IMR-90 (cell line): Measurements from ENCODE around the gene PRDM10. TPM values are rescaled to one million over a fixed set of nuclear protein-coding genes. Genes with fewer than 3 reads are reported as not detected.

Experiments
- ATAC-seq: fragments of 200-7000 bp; cut with Tn5 transposase; 2 replicates; pipeline ENCODE4 v1.9.1; 2020; ENCODE audit warnings: low read depth, mild to moderate bottlenecking, moderate library complexity
- BruUV-seq: library from RNA; stranded (reverse); fragments of 400-500 nt; replicated peaks from 2 replicates; lab custom pipeline; 2021; lab: Mats Ljungman, UMichigan
- CTCF ChIA-PET: fragments of 300-600 bp; formaldehyde crosslinking; extraction: SDS; loops from one replicate; lab custom pipeline; 2021; ENCODE audit warnings: antibody characterized with exemption; lab: Yijun Ruan, JAX
- POLR2A ChIA-PET: fragments of 300-600 bp; sonication (Branson Sonifier 250); formaldehyde crosslinking; loops from one replicate; lab custom pipeline; 2022; ENCODE audit warnings: antibody characterized with exemption; ENCODE audit not compliant: unreplicated experiment; lab: Charles Lee
- DNase-seq: peaks from one replicate; pipeline ENCODE4 v3.0.0; 2013
- H2AFZ ChIP-seq: replicated peaks from 2 replicates; pipeline ENCODE3; 2013; ENCODE audit warnings: low read length, mild to moderate bottlenecking; ENCODE audit not compliant: poor library complexity
- H2AK5ac ChIP-seq: 2 replicates; pipeline ENCODE4 v1.6.1; 2013; ENCODE audit warnings: low read depth, low read length, inconsistent platforms
- H2AK9ac ChIP-seq: replicated peaks from 2 replicates; pipeline ENCODE3; 2013; ENCODE audit warnings: mild to moderate bottlenecking, low read depth, low read length, moderate library complexity; ENCODE audit not compliant: poor library complexity
- H2BK120ac ChIP-seq: 2 replicates; pipeline ENCODE4 v1.6.1; 2013; ENCODE audit warnings: low read depth, low read length, inconsistent platforms
- H2BK15ac ChIP-seq: 3 replicates; pipeline ENCODE4 v1.6.1; 2013; ENCODE audit warnings: low read depth, low read length, inconsistent platforms
- H2BK20ac ChIP-seq: 2 replicates; pipeline ENCODE4 v1.6.1; 2013; ENCODE audit warnings: low read depth, mild to moderate bottlenecking, inconsistent platforms, low read length, moderate library complexity
- H2BK5ac ChIP-seq: 2 replicates; pipeline ENCODE4 v1.6.1; 2013; ENCODE audit warnings: mild to moderate bottlenecking, low read depth, low read length, inconsistent platforms; ENCODE audit not compliant: poor library complexity, severe bottlenecking
- H3K14ac ChIP-seq: replicated peaks from 2 replicates; pipeline ENCODE4 v1.6.1; 2013; ENCODE audit warnings: low read depth, low read length, inconsistent platforms
- H3K18ac ChIP-seq: 2 replicates; pipeline ENCODE4 v1.6.1; 2013; ENCODE audit warnings: low read depth, low read length, control low read depth
- H3K23ac ChIP-seq: 2 replicates; pipeline ENCODE4 v1.6.1; 2013; ENCODE audit warnings: low read depth, low read length, inconsistent platforms
- H3K27ac ChIP-seq: 2 replicates; pipeline ENCODE4 v1.5.1; 2013; ENCODE audit warnings: mild to moderate bottlenecking, control low read depth, low read length; ENCODE audit not compliant: insufficient read depth
- H3K27me3 ChIP-seq: 2 replicates; pipeline ENCODE4 v1.6.1; 2013; ENCODE audit warnings: low read length; ENCODE audit not compliant: control insufficient read depth, insufficient read depth
- H3K36me3 ChIP-seq: 2 replicates; pipeline ENCODE4 v1.6.1; 2013; ENCODE audit warnings: low read length, mixed read lengths; ENCODE audit not compliant: control insufficient read depth, insufficient read depth
- H3K4ac ChIP-seq: 2 replicates; pipeline ENCODE4 v1.6.1; 2013; ENCODE audit warnings: low read depth, low read length, inconsistent platforms
- H3K4me1 ChIP-seq: 2 replicates; pipeline ENCODE4 v1.6.1; 2013; ENCODE audit warnings: low read length, mixed read lengths; ENCODE audit not compliant: control insufficient read depth, insufficient read depth
- H3K4me2 ChIP-seq: 2 replicates; pipeline ENCODE4 v1.6.1; 2013; ENCODE audit warnings: low read depth, mild to moderate bottlenecking, control low read depth, low read length, moderate library complexity
- H3K4me3 ChIP-seq: 2 replicates; pipeline ENCODE4 v1.5.1; 2013; ENCODE audit warnings: low read depth, mild to moderate bottlenecking, control low read depth, low read length, moderate library complexity; ENCODE audit not compliant: insufficient read depth
- H3K56ac ChIP-seq: 2 replicates; pipeline ENCODE4 v1.6.1; 2013; ENCODE audit warnings: low read length, inconsistent platforms; ENCODE audit not compliant: insufficient read depth; ENCODE audit errors: extremely low read depth
- H3K79me1 ChIP-seq, 2 experiments: 2 replicates each; pipeline ENCODE4 v1.6.1; 2013; ENCODE audit warnings: low read length in 2 of 2, inconsistent platforms in 1 of 2, low read depth in 1 of 2
- H3K9ac ChIP-seq: 2 replicates; pipeline ENCODE4 v1.6.1; 2013; ENCODE audit warnings: low read depth, low read length, control low read depth
- H3K9me1 ChIP-seq: 2 replicates; pipeline ENCODE4 v1.6.1; 2013; ENCODE audit warnings: low read length, inconsistent platforms; ENCODE audit not compliant: insufficient read depth
- H3K9me3 ChIP-seq: 2 replicates; pipeline ENCODE4 v1.6.1; 2013; ENCODE audit warnings: low read length; ENCODE audit not compliant: control insufficient read depth, insufficient read depth
- H4K20me1 ChIP-seq: 2 replicates; pipeline ENCODE4 v1.6.1; 2013; ENCODE audit warnings: low read length, inconsistent platforms; ENCODE audit not compliant: insufficient read depth
- H4K5ac ChIP-seq: 2 replicates; pipeline ENCODE4 v1.6.1; 2013; ENCODE audit warnings: mild to moderate bottlenecking, low read depth, low read length, control low read depth
- H4K8ac ChIP-seq, 2 experiments: 2 replicates each; pipeline ENCODE4 v1.6.1; 2013; ENCODE audit warnings: low read depth in 2 of 2, low read length in 2 of 2, control low read depth in 1 of 2, inconsistent platforms in 1 of 2
- H4K91ac ChIP-seq: 2 replicates; pipeline ENCODE4 v1.6.1; 2013; ENCODE audit warnings: low read depth, low read length, inconsistent platforms; ENCODE audit not compliant: insufficient read depth
- BHLHE40 ChIP-seq: fragments of 150-350 bp; IDR thresholded peaks from 2 replicates; pipeline ENCODE4 v1.6.1; 2016; ENCODE audit warnings: mild to moderate bottlenecking, low read depth, low read length
- CEBPB ChIP-seq: IDR thresholded peaks from 2 replicates; pipeline ENCODE4 v1.6.1; 2012; ENCODE audit warnings: low read depth, low read length, improper control_type of control experiment
- CHD1 ChIP-seq: IDR thresholded peaks from 2 replicates; pipeline ENCODE4 v1.6.1; 2012; ENCODE audit warnings: low read depth, low read length, improper control_type of control experiment
- CTCF ChIP-seq: conservative IDR thresholded peaks from 2 replicates; pipeline ENCODE4 v1.5.1; 2012; ENCODE audit warnings: mild to moderate bottlenecking, low read depth, low read length, improper control_type of control experiment
- ELK1 ChIP-seq: fragments of 150-350 bp; IDR thresholded peaks from 2 replicates; pipeline ENCODE4 v1.6.1; 2016; ENCODE audit warnings: low read depth, mild to moderate bottlenecking, low read length, moderate library complexity, borderline replicate concordance
- FOS ChIP-seq: fragments of 150-350 bp; IDR thresholded peaks from 2 replicates; pipeline ENCODE4 v1.6.1; 2016; ENCODE audit warnings: low read depth, low read length
- MAFK ChIP-seq: IDR thresholded peaks from 2 replicates; pipeline ENCODE4 v1.6.1; 2012; ENCODE audit warnings: low read depth, low read length, improper control_type of control experiment
- MAZ ChIP-seq: IDR thresholded peaks from 2 replicates; pipeline ENCODE4 v1.6.1; 2012; ENCODE audit warnings: low read depth, mild to moderate bottlenecking, low read length, improper control_type of control experiment, moderate library complexity, borderline replicate concordance
- MXI1 ChIP-seq: IDR thresholded peaks from 2 replicates; pipeline ENCODE4 v1.6.1; 2012; ENCODE audit warnings: low read depth, mild to moderate bottlenecking, low read length, moderate library complexity, borderline replicate concordance
- NFE2L2 ChIP-seq: fragments of 150-350 bp; IDR thresholded peaks from 2 replicates; pipeline ENCODE4 v1.6.1; 2016; ENCODE audit warnings: low read depth, mild to moderate bottlenecking, low read length
- POLR2A ChIP-seq: IDR thresholded peaks from 2 replicates; pipeline ENCODE4 v1.6.1; 2012; ENCODE audit warnings: mild to moderate bottlenecking, low read depth, low read length
- RAD21 ChIP-seq: IDR thresholded peaks from 2 replicates; pipeline ENCODE4 v1.6.1; 2012; ENCODE audit warnings: low read length, improper control_type of control experiment
- RFX5 ChIP-seq: IDR thresholded peaks from 2 replicates; pipeline ENCODE4 v1.8.0; 2012; ENCODE audit warnings: low read depth, mild to moderate bottlenecking, low read length, moderate library complexity
- SMC3 ChIP-seq: fragments of 150-350 bp; IDR thresholded peaks from 2 replicates; pipeline ENCODE4 v1.6.1; 2016; ENCODE audit warnings: low read depth, mild to moderate bottlenecking, antibody characterized with exemption, low read length, moderate library complexity
- USF2 ChIP-seq: fragments of 150-350 bp; IDR thresholded peaks from 2 replicates; pipeline ENCODE4 v1.6.1; 2017; ENCODE audit warnings: mild to moderate bottlenecking, antibody characterized with exemption, low read length, low read depth
- WGBS, 2 experiments: methylation state at CpG; one replicate each; pipeline versions ENCODE4 v1.1.5 to v1.1.7; 2013; ENCODE audit warnings: missing lambda C conversion rate in 2 of 2; ENCODE audit not compliant: insufficient read length in 1 of 2; ENCODE audit errors: extremely low coverage in 2 of 2; 5-methylcytosine and 5-hydroxymethylcytosine counted together
- dilution Hi-C: fragments of 300-500 bp; cut with HindIII; formaldehyde crosslinking; loops from one replicate; pipeline ENCODE4 v1.14.3; 2018; ENCODE audit warnings: low sequenced_read_pairs; ENCODE audit not compliant: unreplicated experiment
- in situ Hi-C: fragments of 300-500 bp; cut with MboI; formaldehyde crosslinking; loops from 3 replicates; pipeline ENCODE4 v1.14.3; 2019; ENCODE audit warnings: low sequenced_read_pairs, inconsistent platforms, mixed read lengths
- intact Hi-C: fragments of 100-400 bp; cut with micrococcal nuclease; formaldehyde crosslinking; loops from 2 replicates; pipeline ENCODE4 v1.10.0; 2022
- polyA plus RNA-seq, 3 experiments: library from polyadenylated mRNA; depleted of rRNA; stranded (reverse); fragments of >200 nt; gene quantifications; 2 replicates each; pipeline ENCODE4 v1.2.3, GENCODE V29; 2012; ENCODE audit warnings: low replicate concordance in 1 of 3
- total RNA-seq: library from RNA; depleted of rRNA; stranded (reverse); fragments of >200 nt; gene quantifications from 2 replicates; pipeline ENCODE4 v1.2.3, GENCODE V29; 2012

PRDM10 gene
- total and polyA plus RNA-seq, 2 of the 4 experiments (the other 2 are of a cell fraction) = 3.1 to 6.5 TPM

GRCh38 chr11:130042093-130042591, 39.5 kb upstream of the PRDM10 start:
- no peaks in the 10 kb centered on the region for H3K9me3 ChIP-seq
- no peak overlapping the region for H3K56ac ChIP-seq
- H2BK15ac ChIP-seq = peak overlapping the region; percentile 2; the same call in 1 of the 3 replicates
- peak overlapping the region; percentile 79 for H2AFZ ChIP-seq
- no peak overlapping the region; the same call in 1 of the 2 replicates for H2AK5ac ChIP-seq
- H3K36me3 ChIP-seq = no peaks in the 10 kb centered on the region
- WGBS, 2 experiments = 53% methylated on average over 8 of the region's 16 CpGs; no CpG with 5 or more reads in 1 of the 2 experiments
- peak overlapping the region; percentile 24; the same call in 1 of the 2 replicates for H3K4ac ChIP-seq
- H2AK9ac ChIP-seq = peak overlapping the region; percentile 29
- peak overlapping the region in 1 of 2 experiments; percentile 31; a peak in 1 of 4 replicates for H4K8ac ChIP-seq
- H4K20me1 ChIP-seq = no peaks in the 10 kb centered on the region
- H3K4me2 ChIP-seq = no peak overlapping the region
- H3K27me3 ChIP-seq = no peaks in the 10 kb centered on the region
- no peak overlapping the region for H3K23ac ChIP-seq
- H3K4me1 ChIP-seq = peaks cover 3% of the 10 kb centered on the region
- 0 out of 2 replicates have a peak overlapping the region, but pooled peaks have one; percentile 5 for H3K27ac ChIP-seq
- no peak overlapping the region for H3K18ac ChIP-seq
- no peak overlapping the region for H3K4me3 ChIP-seq
- peak overlapping the region; percentile 49; the same call in 1 of the 2 replicates for H3K14ac ChIP-seq
- peak overlapping the region; percentile 79; the same call in 1 of the 2 replicates for H2BK120ac ChIP-seq
- intact Hi-C loops = no loop called here
- ChIA-PET CTCF (no interaction called here), POLR2A (no interaction called here)
- no peak overlapping the region for H3K9ac ChIP-seq
- H2BK5ac ChIP-seq = peak overlapping the region; percentile 7
- H3K9me1 ChIP-seq = no peaks in the 10 kb centered on the region
- ATAC-seq (peak; percentile 93), DNase-seq (peak; percentile 99)
- dilution Hi-C loops = no loop called here
- H4K5ac ChIP-seq = no peak overlapping the region
- H4K91ac ChIP-seq = no peak overlapping the region
- BruUV-seq = no TSS peak
- H2BK20ac ChIP-seq = peak overlapping the region; percentile 22; the same call in 1 of the 2 replicates
- no peaks in the 10 kb centered on the region for H3K79me1 ChIP-seq
- in situ Hi-C loops = no loop called here
- TF ChIP-seq CHD1 (no peak), SMC3 (no peak), FOS (peak; percentile 66), POLR2A (no peak), MAFK (peak; percentile 31; the same call in 1 of the 2 replicates), USF2 (no peak), NFE2L2 (0 out of 2 replicates have a peak, but pooled peaks have one; percentile 3), MXI1 (no peak), CTCF (no peak), RFX5 (peak; percentile 46; the same call in 1 of the 2 replicates), CEBPB (peak; percentile 96), MAZ (no peak), RAD21 (no peak), ELK1 (no peak), BHLHE40 (peak; percentile 71)
